SK-N-SH treated with all-trans-retinoic acid at 6 μM for 48 hours (cell line): ENCODE data around the gene TPK1.

Experiments used
- ATAC-seq: fragments of 200-7000 bp; cut with Tn5 transposase; 3 replicates; pipeline ENCODE4 v1.9.1; 2020; ENCODE audit warnings: mild to moderate bottlenecking, moderate library complexity
- ARNTL ChIP-seq: fragments of 450-650 bp; formaldehyde crosslinking; IDR thresholded peaks from 2 replicates; pipeline ENCODE4 v1.5.0; 2020; ENCODE audit warnings: low read depth, mild to moderate bottlenecking, moderate library complexity, borderline replicate concordance
- BACH2 ChIP-seq: fragments of 250-450 bp; sonication (Bioruptor Pico); IDR thresholded peaks from 2 replicates; pipeline ENCODE4 v1.9.0; 2021; ENCODE audit warnings: mild to moderate bottlenecking, borderline replicate concordance
- CSDC2 ChIP-seq: fragments of 250-450 bp; sonication (Bioruptor Pico); IDR thresholded peaks from 2 replicates; pipeline ENCODE4 v1.5.0; 2020; ENCODE audit warnings: mild to moderate bottlenecking, moderate library complexity
- ESRRG ChIP-seq: fragments of 250-450 bp; sonication (Bioruptor Pico); IDR thresholded peaks from 2 replicates; pipeline ENCODE4 v1.6.1; 2021; ENCODE audit warnings: mild to moderate bottlenecking
- GLIS3 ChIP-seq: fragments of 250-450 bp; sonication (Bioruptor Pico); IDR thresholded peaks from 2 replicates; pipeline ENCODE4 v1.5.0; 2020; ENCODE audit warnings: mild to moderate bottlenecking, moderate library complexity
- ISL1 ChIP-seq: fragments of 250-450 bp; sonication (Bioruptor Pico); IDR thresholded peaks from 2 replicates; pipeline ENCODE4 v2.1.2; 2022; ENCODE audit warnings: mild to moderate bottlenecking, moderate library complexity
- OSR1 ChIP-seq: fragments of 250-450 bp; sonication (Bioruptor Pico); IDR thresholded peaks from 2 replicates; pipeline ENCODE4 v1.8.0; 2022; ENCODE audit warnings: moderate library complexity, mild to moderate bottlenecking, inconsistent platforms
- POU6F1 ChIP-seq: fragments of 250-450 bp; sonication (Bioruptor Pico); IDR thresholded peaks from 2 replicates; pipeline ENCODE4 v1.8.0; 2021; ENCODE audit warnings: low read depth, mild to moderate bottlenecking, moderate library complexity, borderline replicate concordance
- PPARA ChIP-seq: fragments of 250-450 bp; sonication (Bioruptor Pico); IDR thresholded peaks from 2 replicates; pipeline ENCODE4 v1.5.0; 2020; ENCODE audit warnings: mild to moderate bottlenecking, borderline replicate concordance
- RARB ChIP-seq: fragments of 250-450 bp; sonication (Bioruptor Pico); IDR thresholded peaks from 2 replicates; pipeline ENCODE4 v1.8.0; 2021; ENCODE audit warnings: mild to moderate bottlenecking, moderate library complexity
- SNAI2 ChIP-seq: fragments of 250-450 bp; sonication (Bioruptor Pico); IDR thresholded peaks from 2 replicates; pipeline ENCODE4 v1.5.0; 2020; ENCODE audit warnings: mild to moderate bottlenecking, moderate library complexity
- TCF4 ChIP-seq: fragments of 250-450 bp; sonication (Bioruptor Pico); IDR thresholded peaks from 2 replicates; pipeline ENCODE4 v1.8.0; 2021; ENCODE audit warnings: mild to moderate bottlenecking, moderate library complexity, borderline replicate concordance
- TOX ChIP-seq: fragments of 250-450 bp; sonication (Bioruptor Pico); IDR thresholded peaks from 2 replicates; pipeline ENCODE4 v1.8.0; 2021; ENCODE audit warnings: mild to moderate bottlenecking, moderate library complexity, borderline replicate concordance
- ZC3H10 ChIP-seq: fragments of 250-450 bp; sonication (Bioruptor Pico); IDR thresholded peaks from 2 replicates; pipeline ENCODE4 v1.5.1; 2021; ENCODE audit warnings: mild to moderate bottlenecking, moderate library complexity
- ZFP3 ChIP-seq: fragments of 250-450 bp; sonication (Bioruptor Pico); IDR thresholded peaks from 2 replicates; pipeline ENCODE4 v1.5.0; 2020; ENCODE audit warnings: mild to moderate bottlenecking, moderate library complexity
- ZFP30 ChIP-seq: fragments of 450-650 bp; formaldehyde crosslinking; IDR thresholded peaks from 2 replicates; pipeline ENCODE4 v1.5.0; 2022; ENCODE audit warnings: mild to moderate bottlenecking, moderate library complexity
- ZNF565 ChIP-seq: fragments of 450-650 bp; formaldehyde crosslinking; conservative IDR thresholded peaks from 2 replicates; pipeline ENCODE4 v1.5.0; 2020; ENCODE audit warnings: low read depth, mild to moderate bottlenecking, moderate library complexity
- ZNF70 ChIP-seq: fragments of 450-650 bp; formaldehyde crosslinking; IDR thresholded peaks from 2 replicates; pipeline ENCODE4 v1.5.0; 2020; ENCODE audit warnings: mild to moderate bottlenecking, moderate library complexity
- ZNF8 ChIP-seq: fragments of 450-650 bp; formaldehyde crosslinking; IDR thresholded peaks from 2 replicates; pipeline ENCODE4 v1.5.0; 2020; ENCODE audit warnings: mild to moderate bottlenecking, moderate library complexity
- TF ChIP-seq, protein P1 (sequence below): fragments of 250-450 bp; sonication (Bioruptor Pico); IDR thresholded peaks from 2 replicates; pipeline ENCODE4 v1.5.0; 2020; ENCODE audit warnings: mild to moderate bottlenecking, moderate library complexity
- TF ChIP-seq, protein P2 (sequence below): fragments of 250-450 bp; sonication (Bioruptor Pico); IDR thresholded peaks from 2 replicates; pipeline ENCODE4 v1.5.1; 2021; ENCODE audit warnings: mild to moderate bottlenecking, moderate library complexity

Gene TPK1

DNA sequence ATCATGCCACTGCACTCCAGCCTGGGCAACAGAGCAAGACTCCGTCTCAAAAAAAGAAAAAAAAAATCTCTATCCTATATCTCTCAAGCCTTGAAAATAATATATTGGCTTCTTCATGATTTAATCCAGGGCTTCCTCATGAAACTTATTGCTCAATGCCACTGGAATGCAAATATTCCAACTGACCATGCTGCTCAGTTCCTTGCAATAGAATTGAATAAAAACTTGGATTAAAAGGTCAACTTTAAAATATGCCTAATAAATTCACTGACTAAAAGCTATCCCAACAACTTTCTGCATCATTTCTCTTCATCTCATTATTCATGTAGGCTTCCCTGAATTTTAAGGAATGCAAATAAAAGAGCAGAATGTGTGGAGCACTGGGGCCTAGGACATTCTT is 390.3 kb downstream of the TPK1 start:
- ATAC-seq = no peak
- no peak for TF ChIP-seq ZFP3 (CRISPR knock-in tag)
- no peak for TF ChIP-seq ZNF8
- no peak for TF ChIP-seq POU6F1 (CRISPR knock-in tag)
- TF ChIP-seq PPARA (CRISPR knock-in tag) = no peak
- no peak for TF ChIP-seq RARB (CRISPR knock-in tag)
- no peak for TF ChIP-seq SNAI2 (CRISPR knock-in tag)
- TF ChIP-seq, protein P1, sequence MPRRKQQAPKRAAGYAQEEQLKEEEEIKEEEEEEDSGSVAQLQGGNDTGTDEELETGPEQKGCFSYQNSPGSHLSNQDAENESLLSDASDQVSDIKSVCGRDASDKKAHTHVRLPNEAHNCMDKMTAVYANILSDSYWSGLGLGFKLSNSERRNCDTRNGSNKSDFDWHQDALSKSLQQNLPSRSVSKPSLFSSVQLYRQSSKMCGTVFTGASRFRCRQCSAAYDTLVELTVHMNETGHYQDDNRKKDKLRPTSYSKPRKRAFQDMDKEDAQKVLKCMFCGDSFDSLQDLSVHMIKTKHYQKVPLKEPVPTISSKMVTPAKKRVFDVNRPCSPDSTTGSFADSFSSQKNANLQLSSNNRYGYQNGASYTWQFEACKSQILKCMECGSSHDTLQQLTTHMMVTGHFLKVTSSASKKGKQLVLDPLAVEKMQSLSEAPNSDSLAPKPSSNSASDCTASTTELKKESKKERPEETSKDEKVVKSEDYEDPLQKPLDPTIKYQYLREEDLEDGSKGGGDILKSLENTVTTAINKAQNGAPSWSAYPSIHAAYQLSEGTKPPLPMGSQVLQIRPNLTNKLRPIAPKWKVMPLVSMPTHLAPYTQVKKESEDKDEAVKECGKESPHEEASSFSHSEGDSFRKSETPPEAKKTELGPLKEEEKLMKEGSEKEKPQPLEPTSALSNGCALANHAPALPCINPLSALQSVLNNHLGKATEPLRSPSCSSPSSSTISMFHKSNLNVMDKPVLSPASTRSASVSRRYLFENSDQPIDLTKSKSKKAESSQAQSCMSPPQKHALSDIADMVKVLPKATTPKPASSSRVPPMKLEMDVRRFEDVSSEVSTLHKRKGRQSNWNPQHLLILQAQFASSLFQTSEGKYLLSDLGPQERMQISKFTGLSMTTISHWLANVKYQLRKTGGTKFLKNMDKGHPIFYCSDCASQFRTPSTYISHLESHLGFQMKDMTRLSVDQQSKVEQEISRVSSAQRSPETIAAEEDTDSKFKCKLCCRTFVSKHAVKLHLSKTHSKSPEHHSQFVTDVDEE = no peak
- no peak for TF ChIP-seq ZNF70 (CRISPR knock-in tag)
- no peak for TF ChIP-seq BACH2 (CRISPR knock-in tag)
- TF ChIP-seq TOX = no peak
- no peak for TF ChIP-seq GLIS3 (CRISPR knock-in tag)

DNA sequence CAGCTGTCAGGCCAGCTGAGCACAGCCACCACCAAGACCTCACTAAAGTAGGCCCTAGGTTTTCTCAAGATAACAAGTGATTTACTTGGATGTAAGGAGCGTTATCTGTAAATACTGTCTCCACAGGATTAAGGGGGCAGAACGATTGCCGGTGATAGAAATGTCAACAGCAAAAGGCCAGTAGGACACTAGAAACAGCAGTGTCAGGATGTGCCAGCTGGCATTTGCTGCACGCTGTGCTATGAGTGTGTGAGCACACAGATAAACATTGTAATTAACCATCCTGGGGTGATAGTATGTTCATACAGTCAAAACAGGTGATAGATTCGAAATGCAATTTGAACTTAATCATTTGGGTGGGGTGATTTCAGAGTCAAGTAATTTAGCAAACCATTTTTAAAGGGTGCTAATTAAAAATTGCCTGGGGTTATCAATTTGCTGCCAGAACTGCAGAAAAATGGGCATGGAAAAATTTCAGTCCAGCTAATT is 396.1 kb downstream of the TPK1 start:
- ATAC-seq = no peak
- no peak for TF ChIP-seq SNAI2 (CRISPR knock-in tag)
- TF ChIP-seq ESRRG (CRISPR knock-in tag) = no peak
- TF ChIP-seq ZC3H10 (CRISPR knock-in tag) = no peak
- TF ChIP-seq, all 23 proteins: peak for 0

- TF ChIP-seq ZC3H10 (CRISPR knock-in tag) (no peak), ISL1 (CRISPR knock-in tag) (no peak), TCF4 (CRISPR knock-in tag) (no peak), SNAI2 (CRISPR knock-in tag) (no peak), ESRRG (CRISPR knock-in tag) (no peak), BACH2 (CRISPR knock-in tag) (no peak), PPARA (CRISPR knock-in tag) (no peak), ZNF8 (no peak), POU6F1 (CRISPR knock-in tag) (no peak), OSR1 (CRISPR knock-in tag) (no peak), ARNTL (CRISPR knock-in tag) (no peak), CSDC2 (CRISPR knock-in tag) (no peak), ZFP30 (CRISPR knock-in tag) (no peak), GLIS3 (CRISPR knock-in tag) (no peak), ZNF70 (CRISPR knock-in tag) (no peak), ZFP3 (CRISPR knock-in tag) (no peak), ZNF565 (CRISPR knock-in tag) (no peak)
- TF ChIP-seq, protein P1 = no peak
- TF ChIP-seq, protein P2, sequence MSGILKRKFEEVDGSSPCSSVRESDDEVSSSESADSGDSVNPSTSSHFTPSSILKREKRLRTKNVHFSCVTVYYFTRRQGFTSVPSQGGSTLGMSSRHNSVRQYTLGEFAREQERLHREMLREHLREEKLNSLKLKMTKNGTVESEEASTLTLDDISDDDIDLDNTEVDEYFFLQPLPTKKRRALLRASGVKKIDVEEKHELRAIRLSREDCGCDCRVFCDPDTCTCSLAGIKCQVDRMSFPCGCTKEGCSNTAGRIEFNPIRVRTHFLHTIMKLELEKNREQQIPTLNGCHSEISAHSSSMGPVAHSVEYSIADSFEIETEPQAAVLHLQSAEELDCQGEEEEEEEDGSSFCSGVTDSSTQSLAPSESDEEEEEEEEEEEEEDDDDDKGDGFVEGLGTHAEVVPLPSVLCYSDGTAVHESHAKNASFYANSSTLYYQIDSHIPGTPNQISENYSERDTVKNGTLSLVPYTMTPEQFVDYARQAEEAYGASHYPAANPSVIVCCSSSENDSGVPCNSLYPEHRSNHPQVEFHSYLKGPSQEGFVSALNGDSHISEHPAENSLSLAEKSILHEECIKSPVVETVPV (CRISPR knock-in tag) = no peak
- ATAC-seq = no peak
These were observed 397.1 kb downstream of the TPK1 start for GRCh38 chr7:144438759-144439158.
